Tibial artery (tissue), 4 donors: ENCODE measurements around the gene TERB1.

Source experiments
- DNase-seq, 2 donors: peaks; one replicate each; pipeline ENCODE4 v3.0.0-alpha.2; 2019
- H3K27ac ChIP-seq, 2 donors: fragments of 200-600 bp; sonication (generic) in 1 of 2; 1 replicate in 1 of 2; 2 replicates in 1 of 2; pipeline ENCODE4 v1.5.1; 2018 to 2019; ENCODE audit warnings: mild to moderate bottlenecking in 1 of 2
- H3K27me3 ChIP-seq, 2 donors: fragments of 200-600 bp; sonication (generic) in 1 of 2; one replicate each; pipeline versions ENCODE4 v1.5.1 to v1.6.0; 2016 to 2019
- H3K36me3 ChIP-seq, 3 donors: fragments of 200-600 bp; sonication (generic) in 2 of 3; one replicate each; pipeline ENCODE4 v1.5.1; 2016 to 2019; ENCODE audit warnings: mild to moderate bottlenecking in 2 of 3
- H3K4me1 ChIP-seq, 4 donors: fragments of 200-600 bp; sonication (generic) in 2 of 4; 1 replicate in 3 of 4; 2 replicates in 1 of 4; pipeline ENCODE4 v1.5.1; 2016 to 2019
- H3K4me3 ChIP-seq, 2 donors: fragments of 200-600 bp; sonication (generic) in 1 of 2; 1 replicate in 1 of 2; 2 replicates in 1 of 2; pipeline ENCODE4 v1.5.1; 2018 to 2019; ENCODE audit warnings: mild to moderate bottlenecking in 2 of 2
- H3K9me3 ChIP-seq, 3 donors: fragments of 200-600 bp; sonication (generic) in 1 of 3; one replicate each; pipeline ENCODE4 v1.5.1; 2016 to 2019
- intact Hi-C: fragments of 100-400 bp; cut with DNase I; formaldehyde crosslinking; loops from one replicate; pipeline ENCODE4 v1.15.0; 2023; ENCODE audit warnings: low total_unique reads
- TF ChIP-seq, protein P1 (sequence below), 2 experiments: fragments of 200-600 bp in 1 of 2; fragments of 450-650 bp in 1 of 2; IDR thresholded peaks; one replicate each; pipeline ENCODE4 v1.5.1; 2017 to 2019; ENCODE audit warnings: antibody characterized with exemption in 2 of 2, mild to moderate bottlenecking in 1 of 2, moderate library complexity in 1 of 2

The TERB1 gene

GRCh38 chr16:66740533-66740932 is 60.9 kb downstream of the TERB1 start:
- no peaks in the 10 kb centered on the region for H3K27me3 ChIP-seq
- no peak for DNase-seq
- H3K4me1 ChIP-seq = peaks cover 0 to 48% (median 27%) of the 10 kb centered on the region in 4 donors
- intact Hi-C loops = no loop called here
- peak overlapping the region; percentile 71 to 83 for H3K27ac ChIP-seq
- H3K9me3 ChIP-seq = no peaks in the 10 kb centered on the region
- H3K36me3 ChIP-seq = peaks cover 34 to 75% (median 44%) of the 10 kb centered on the region in 3 donors
- TF ChIP-seq, protein P1, sequence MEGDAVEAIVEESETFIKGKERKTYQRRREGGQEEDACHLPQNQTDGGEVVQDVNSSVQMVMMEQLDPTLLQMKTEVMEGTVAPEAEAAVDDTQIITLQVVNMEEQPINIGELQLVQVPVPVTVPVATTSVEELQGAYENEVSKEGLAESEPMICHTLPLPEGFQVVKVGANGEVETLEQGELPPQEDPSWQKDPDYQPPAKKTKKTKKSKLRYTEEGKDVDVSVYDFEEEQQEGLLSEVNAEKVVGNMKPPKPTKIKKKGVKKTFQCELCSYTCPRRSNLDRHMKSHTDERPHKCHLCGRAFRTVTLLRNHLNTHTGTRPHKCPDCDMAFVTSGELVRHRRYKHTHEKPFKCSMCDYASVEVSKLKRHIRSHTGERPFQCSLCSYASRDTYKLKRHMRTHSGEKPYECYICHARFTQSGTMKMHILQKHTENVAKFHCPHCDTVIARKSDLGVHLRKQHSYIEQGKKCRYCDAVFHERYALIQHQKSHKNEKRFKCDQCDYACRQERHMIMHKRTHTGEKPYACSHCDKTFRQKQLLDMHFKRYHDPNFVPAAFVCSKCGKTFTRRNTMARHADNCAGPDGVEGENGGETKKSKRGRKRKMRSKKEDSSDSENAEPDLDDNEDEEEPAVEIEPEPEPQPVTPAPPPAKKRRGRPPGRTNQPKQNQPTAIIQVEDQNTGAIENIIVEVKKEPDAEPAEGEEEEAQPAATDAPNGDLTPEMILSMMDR (IDR thresholded peaks at IDR 0.05) = no peak
- H3K4me3 ChIP-seq = no peak overlapping the region

DNA sequence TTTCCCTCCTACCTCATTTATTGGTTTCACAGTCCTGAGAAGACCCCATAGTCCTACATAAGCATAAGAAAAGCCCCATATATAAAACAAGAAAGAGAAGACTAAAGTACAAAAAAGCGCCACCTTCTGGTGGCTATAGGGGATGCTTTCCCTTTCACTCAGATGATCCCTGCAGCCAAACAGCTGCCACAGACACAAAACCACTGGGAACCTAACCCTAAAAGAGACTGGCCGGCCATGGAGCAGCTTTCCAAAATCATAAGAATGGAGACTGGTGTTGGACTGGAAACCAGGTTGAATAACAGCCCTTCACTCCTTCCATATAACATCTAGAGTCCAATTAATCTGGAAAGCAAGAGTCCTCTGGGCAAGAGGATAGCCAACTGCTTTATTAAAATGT is 61.4 kb downstream of the TERB1 start:
- Histone ChIP-seq H3K27me3 (no peaks in the 10 kb centered on the region), H3K9me3 (no peaks in the 10 kb centered on the region), H3K36me3 (peaks cover 34 to 75% (median 46%) of the 10 kb centered on the region in 3 donors), H3K4me3 (no peak overlapping the region), H3K4me1 (peaks cover 0 to 43% (median 27%) of the 10 kb centered on the region in 4 donors), H3K27ac (peak overlapping the region; percentile 71 to 83)
- DNase-seq = no peak
- intact Hi-C loops = no loop called here
- TF ChIP-seq, protein P1 (IDR thresholded peaks at IDR 0.05) = peak; percentile 34 to 40

- peaks cover 58 to 91% (median 74%) of the 10 kb centered on the region in 3 donors for H3K36me3 ChIP-seq
- peaks cover 0 to 17% (median 12%) of the 10 kb centered on the region in 4 donors for H3K4me1 ChIP-seq
- no peaks in the 10 kb centered on the region for H3K9me3 ChIP-seq
- H3K4me3 ChIP-seq = no peak overlapping the region
- H3K27me3 ChIP-seq = no peaks in the 10 kb centered on the region
- no peak overlapping the region for H3K27ac ChIP-seq
- DNase-seq = no peak
- TF ChIP-seq, protein P1 (IDR thresholded peaks at IDR 0.05) = no peak
- intact Hi-C loops = no loop called here
Observed at GRCh38 chr16:66735891-66736290, 65.5 kb downstream of the TERB1 start.

GRCh38 chr16:66731101-66731500 is 70.3 kb downstream of the TERB1 start:
- Histone ChIP-seq H3K4me1 (peaks cover 0 to 9% (median 2%) of the 10 kb centered on the region in 4 donors), H3K27me3 (no peaks in the 10 kb centered on the region), H3K9me3 (no peaks in the 10 kb centered on the region), H3K36me3 (peaks cover 82 to 91% (median 84%) of the 10 kb centered on the region in 3 donors), H3K4me3 (no peak overlapping the region), H3K27ac (no peak overlapping the region)
- intact Hi-C loops = no loop called here
- no peak for DNase-seq
- TF ChIP-seq, protein P1 (IDR thresholded peaks at IDR 0.05) = no peak

DNA sequence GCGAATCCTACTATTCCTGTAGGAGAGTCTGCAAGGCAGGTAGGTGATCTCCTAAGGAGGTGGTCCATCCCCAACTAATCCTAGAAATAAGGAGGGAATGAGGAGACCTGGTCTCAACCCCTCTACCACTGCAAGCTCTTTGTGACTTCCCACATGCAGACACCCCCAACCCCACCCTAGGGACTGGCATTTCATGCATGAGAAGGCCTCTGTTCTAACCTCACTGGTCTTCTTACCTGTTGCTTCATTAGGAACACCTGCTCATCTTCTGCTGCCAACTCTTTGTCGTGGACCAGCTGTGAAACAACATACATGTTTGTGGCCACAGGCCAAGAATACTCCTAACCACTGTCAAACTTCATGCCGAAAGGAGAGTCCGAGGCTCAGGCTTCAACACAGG is 72.6 kb downstream of the TERB1 start:
- peaks cover 0 to 9% (median 2%) of the 10 kb centered on the region in 4 donors for H3K4me1 ChIP-seq
- H3K36me3 ChIP-seq = peaks cover 82 to 91% (median 86%) of the 10 kb centered on the region in 3 donors
- no peak overlapping the region for H3K27ac ChIP-seq
- no peaks in the 10 kb centered on the region for H3K27me3 ChIP-seq
- H3K4me3 ChIP-seq = no peak overlapping the region
- TF ChIP-seq, protein P1 (IDR thresholded peaks at IDR 0.05) = no peak
- no peak for DNase-seq
- H3K9me3 ChIP-seq = no peaks in the 10 kb centered on the region
- intact Hi-C loops = loop anchor here (10.0 kb wide), 1 partner anchor 136 kb away; no protein-coding TSS in a partner anchor
